ENCODE data around the gene TOPAZ1.

TOPAZ1 gene

DNA sequence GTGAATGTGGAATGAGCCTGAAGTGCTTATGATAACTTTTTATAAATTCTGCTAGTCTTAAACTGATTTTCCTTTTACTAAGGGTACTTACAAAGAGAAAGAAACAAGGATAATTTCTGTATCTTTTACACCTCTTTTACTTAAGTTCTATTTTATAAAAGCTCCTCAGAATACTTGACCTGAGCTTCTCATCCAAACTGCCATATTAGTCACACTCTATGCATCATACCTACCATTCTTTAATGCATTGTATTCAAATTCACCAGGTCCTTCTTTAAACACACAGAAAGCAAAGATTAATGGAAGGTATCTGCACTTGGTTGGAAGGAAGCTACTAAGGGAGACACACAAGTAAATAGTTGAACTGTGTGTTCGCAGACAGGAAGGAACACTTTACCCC, 1.6 kb upstream of the TOPAZ1 start:
- in situ Hi-C loops (cut with HindIII; ENCODE audit: low sequenced_read_pairs): no loop called here

DNA sequence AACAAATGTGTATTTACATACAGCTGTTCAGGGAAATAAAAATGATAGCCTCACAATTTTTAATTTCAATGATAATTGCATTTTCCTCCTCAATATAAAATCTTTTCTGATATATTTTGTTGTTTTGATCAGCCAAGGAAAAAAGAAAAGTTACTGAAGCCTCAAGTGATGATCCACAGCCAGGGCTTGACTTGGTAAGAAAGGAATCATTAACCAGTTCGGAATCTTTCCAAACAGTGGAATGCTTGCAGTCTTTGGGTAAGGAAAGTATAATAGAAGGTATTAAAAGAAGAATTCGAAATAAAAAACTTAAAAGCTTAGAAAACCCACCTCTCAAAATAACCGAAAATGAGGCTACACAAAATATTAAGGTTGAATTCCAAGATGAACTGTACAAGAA, 1.0 kb downstream of the TOPAZ1 start:
- in situ Hi-C loops (cut with HindIII; ENCODE audit: low sequenced_read_pairs): no loop called here

DNA sequence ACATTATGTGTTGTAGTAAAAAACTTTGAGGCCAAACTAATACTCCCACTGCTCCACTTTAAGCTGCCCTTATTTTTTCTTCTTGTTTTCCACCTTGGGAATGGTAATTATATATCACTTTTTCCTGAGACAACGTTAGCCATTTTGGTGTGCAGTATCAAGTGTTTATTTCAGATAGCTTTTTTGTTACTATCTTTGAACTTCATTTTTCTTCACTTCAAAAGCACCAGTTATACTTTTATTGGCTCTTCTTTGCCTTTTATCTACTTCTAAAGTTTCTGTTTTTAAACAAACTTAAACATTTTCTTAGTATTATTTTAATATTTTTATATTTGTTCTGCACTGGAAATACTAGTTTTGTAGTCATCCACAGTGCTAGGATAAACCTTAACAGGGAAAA, 6.5 kb downstream of the TOPAZ1 start:
- in situ Hi-C loops (cut with HindIII; ENCODE audit: low sequenced_read_pairs): no loop called here

DNA sequence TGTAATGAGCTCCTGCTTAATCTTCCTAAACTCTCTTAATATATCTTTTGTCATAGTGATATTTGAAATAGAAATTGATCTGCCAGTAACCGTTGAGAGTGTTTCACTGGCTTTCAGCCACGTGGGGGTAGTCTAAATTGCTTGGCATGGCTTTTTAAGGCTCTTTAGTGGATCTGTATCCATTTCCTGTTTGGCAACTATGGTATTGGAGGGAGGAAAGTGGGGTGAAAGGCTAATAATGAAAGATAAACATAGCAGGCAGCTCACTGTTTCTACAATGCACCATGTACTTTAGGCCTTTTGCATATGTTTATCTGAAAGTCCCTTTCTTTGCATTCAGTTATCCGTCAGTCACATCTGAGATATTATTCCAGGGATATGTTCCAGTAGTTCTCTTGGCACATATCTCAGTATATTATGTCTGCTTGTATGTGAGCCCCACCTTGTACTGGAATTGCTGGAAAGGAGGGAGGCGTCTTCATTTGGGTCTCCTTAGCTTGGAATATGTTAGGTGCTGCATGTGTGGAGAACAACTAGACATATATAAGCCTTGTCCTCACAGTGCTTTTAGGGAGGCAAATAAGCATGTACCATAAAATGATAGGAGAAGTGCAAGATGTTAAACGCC, 10.8 kb downstream of the TOPAZ1 start:
- in situ Hi-C loops (cut with HindIII; ENCODE audit: low sequenced_read_pairs): no loop called here

DNA sequence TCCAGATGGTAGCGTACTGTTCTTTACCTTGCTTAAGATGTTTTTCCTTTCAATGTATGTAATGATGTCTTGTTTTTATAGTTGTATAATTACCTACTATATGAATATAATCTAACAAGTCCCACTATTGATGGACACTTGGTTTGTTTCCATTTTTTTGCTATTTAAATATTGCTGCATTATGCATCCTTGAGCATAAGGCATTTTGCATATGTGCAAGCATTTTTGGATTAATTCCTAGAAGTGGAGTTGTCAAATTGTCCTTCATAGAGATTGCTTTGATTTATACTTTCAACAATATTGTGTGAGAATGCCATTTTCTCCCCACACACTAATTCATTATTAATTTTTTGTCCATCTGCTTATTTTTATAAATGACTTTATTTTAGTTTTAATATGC, 17.7 kb downstream of the TOPAZ1 start:
- in situ Hi-C loops (cut with HindIII; ENCODE audit: low sequenced_read_pairs): no loop called here

DNA sequence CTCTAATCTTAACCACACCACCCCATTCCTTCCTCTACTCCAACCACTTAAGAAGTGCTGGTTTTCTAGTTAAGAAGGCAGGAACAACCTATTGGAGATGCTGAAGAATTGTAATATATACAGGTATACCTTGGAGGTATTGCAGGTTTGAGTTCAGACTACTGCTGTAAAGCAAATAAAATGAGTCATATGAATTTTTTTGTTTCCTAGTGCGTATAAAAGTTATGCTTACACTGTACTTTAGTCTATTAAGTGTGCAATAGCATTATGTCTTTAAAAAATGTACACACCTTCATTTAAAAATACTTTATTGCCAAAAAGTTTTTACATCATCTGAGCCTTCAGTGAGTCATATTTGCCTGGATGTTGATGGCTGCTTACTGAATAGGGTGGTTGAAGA, 22.5 kb downstream of the TOPAZ1 start:
- in situ Hi-C loops (cut with HindIII; ENCODE audit: low sequenced_read_pairs): no loop called here

DNA sequence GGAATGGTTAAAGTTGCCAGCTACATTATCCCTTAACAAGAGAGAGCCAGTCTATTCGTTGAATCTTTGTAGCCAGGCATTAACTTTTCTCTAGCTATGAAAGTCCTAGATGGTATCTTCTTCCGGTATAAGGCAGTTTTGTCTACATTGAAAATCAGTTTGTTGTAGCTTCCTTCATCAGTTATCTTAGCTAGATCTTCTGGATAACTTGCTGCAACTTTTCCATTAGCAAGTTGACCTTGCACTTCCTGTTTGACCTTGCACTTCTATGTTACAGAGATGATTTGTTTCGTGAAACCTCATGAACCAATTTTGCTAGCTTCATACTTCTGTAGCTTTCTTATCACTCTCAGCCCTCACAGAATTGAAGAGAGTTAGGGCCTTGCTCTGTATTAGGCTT, 24.1 kb downstream of the TOPAZ1 start:
- in situ Hi-C loops (cut with HindIII; ENCODE audit: low sequenced_read_pairs): no loop called here

DNA sequence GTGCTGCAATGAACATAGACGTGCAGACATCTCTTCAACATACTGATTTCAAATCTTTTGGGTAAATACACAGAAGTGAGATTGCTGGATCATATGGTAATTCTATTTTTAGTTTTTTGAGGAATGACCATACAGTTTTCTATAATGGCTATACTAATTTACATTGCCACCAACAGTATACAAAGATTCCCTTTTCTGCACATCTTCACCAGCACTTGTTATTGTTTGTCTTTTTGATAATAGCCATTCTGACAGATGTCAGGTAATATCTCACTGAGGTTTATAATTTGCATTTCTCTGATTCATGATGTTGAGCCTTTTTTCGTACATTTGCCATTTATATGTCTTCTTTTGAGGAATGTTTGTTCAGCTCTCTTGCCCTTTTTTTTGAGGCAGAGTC, 30.5 kb downstream of the TOPAZ1 start:
- in situ Hi-C loops (cut with HindIII; ENCODE audit: low sequenced_read_pairs): no loop called here

DNA sequence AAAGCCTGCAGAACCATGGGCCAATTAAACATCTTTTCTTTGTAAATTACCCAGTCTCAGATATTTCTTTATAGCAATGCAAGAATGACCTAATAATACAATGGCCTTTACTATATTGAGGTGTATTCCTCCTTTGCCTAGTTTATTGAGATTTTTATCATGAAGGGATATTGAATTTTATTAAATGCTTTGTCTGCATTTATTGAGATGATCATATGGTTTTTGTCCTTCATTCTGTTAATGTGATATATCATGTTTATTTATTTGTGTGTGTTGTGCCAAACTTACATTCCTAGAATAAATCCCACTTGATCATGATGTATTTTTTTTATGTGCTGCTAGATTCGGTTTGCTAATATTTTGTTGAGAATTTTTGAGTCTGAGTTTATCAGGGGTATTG, 36.2 kb downstream of the TOPAZ1 start:
- in situ Hi-C loops (cut with HindIII; ENCODE audit: low sequenced_read_pairs): no loop called here

DNA sequence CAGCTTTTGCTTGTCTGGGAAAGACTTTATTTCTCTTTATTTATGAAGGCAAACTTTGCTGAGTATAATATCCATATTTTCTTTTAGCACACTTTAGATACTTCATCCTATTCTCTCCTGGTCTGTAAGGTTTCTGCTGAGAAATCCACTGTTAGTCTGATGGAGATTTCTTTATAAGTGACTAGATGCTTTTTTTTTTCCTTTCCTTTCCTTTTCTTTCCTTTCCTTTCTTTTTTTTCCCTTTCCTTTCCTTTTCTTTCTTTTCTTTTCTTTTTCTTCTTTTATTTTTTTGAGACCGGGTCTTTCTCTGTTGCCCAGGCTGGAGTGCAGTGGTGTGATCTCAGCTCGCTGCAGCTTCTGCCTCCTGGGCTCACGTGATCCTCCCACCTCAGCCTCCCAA, 38.4 kb downstream of the TOPAZ1 start:
- in situ Hi-C loops (cut with HindIII; ENCODE audit: low sequenced_read_pairs): no loop called here

DNA sequence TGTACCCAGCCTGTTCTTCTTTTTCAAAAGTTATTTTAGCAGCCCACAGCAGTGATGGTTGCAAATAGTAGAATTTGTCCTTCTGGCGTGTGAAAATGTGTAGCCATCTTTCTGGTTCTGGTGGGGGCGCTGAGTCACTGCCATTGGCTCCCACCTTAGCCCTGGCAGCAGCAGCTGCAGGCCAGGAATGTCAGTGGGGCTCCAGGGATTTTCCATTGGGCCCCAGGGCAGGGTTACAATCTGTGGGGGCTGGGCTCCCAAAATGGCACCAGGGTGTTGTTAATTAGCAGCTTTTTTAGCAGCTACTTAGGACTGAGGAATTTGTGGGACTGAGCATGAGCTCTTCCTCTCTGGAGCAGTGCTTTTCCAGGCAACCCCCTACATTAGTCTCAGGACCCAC, 38.9 kb downstream of the TOPAZ1 start:
- in situ Hi-C loops (cut with HindIII; ENCODE audit: low sequenced_read_pairs): no loop called here

DNA sequence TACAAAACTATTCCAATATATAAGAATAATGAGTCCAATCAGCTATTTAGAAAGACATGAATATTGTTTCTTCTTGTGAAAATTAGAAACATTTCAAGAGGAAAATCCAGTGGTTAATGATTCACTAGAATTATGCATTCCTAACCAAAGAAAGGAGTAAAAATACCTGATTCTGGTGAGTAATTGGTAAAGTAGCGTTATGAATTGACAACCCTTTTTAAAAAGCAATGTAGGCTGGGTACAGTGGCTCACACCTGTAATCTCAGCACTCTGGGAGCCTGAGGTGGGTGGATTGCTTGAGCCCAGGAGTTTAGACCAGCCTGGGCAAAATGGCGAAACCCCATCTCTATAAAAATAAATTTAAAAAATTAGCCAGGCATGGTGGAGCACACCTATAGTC, 43.3 kb downstream of the TOPAZ1 start:
- in situ Hi-C loops (cut with HindIII; ENCODE audit: low sequenced_read_pairs): no loop called here

DNA sequence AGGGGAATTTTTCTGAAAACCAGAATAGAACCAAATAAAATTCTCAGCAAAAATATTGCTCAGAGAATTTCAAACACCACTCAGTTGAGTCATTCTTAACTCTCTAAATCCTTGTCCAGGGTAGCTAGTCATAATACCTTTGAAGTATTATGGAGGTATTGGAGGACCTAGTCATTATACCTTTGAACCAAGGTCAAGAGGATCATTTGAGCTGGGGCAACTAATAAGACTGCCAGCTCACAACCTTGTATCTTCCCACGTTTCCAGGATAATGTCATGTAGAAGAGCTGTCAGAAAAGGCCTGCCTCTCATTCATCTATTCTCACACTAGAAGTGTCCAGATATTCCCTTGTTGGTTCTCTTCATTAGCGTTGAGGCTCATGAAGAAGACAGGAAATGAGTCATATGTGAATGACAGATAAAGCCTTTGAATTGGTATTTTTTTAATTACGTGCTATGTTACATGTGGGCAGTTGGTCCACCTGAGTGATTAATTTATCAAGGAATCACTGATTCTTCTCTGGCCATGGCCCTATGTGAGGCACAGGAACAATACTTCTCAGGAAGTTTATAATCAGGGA, 48.3 kb downstream of the TOPAZ1 start:
- in situ Hi-C loops (cut with HindIII; ENCODE audit: low sequenced_read_pairs): no loop called here

DNA sequence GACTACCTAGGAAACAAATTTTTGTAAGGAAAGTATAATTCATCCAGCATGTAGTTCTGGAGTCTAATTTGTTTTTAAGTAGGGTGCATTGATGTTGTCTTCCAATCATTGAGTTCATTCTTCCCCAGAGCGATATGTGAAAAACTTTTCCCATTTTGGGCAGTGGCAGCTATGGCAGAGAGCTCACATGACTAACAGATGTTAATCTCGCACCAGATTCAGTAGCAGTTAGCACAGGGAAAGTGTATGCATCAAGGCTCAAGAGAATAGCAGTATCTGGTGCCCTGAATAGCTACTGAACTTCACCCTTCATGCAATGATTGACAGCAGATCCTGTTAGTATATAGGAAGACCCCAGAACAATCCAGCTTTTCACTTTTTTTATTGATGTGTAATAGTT, 50.6 kb downstream of the TOPAZ1 start:
- in situ Hi-C loops (cut with HindIII; ENCODE audit: low sequenced_read_pairs): no loop called here

DNA sequence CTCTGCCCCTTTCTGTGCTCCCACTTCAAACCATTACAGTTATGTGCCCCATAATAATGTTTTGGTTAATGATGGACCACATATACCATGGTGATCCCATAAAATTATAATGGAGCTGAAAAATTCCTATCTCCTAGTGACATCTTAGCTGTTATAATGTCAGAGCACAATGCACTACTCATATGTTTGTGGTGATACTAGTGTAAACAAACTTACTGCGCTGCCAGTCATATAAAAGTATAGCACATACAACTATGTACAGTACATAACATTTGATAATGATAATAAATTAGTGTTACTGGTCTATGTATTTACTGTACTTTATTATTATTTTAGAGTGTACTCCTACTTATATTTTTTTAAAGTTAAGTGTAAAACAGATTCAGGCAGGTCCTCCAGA, 51.3 kb downstream of the TOPAZ1 start:
- in situ Hi-C loops (cut with HindIII; ENCODE audit: low sequenced_read_pairs): no loop called here

DNA sequence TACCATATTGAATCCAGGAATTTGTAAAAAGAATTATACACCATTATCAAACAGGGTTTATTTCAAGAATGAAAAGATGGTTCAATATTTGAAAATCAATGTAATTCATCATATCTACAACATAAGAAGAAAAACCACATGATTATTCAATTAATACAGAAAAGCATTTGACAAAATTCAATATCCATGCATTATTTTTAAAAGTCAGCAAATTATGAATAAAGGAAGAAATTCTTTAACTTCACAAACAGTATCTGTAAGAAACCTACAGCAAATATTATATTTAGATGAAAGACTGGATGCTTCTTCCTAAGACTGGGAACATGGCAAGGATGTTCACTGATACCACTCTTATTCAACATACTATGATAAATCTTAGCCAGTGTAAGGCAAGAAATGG, 55.6 kb downstream of the TOPAZ1 start:
- in situ Hi-C loops (cut with HindIII; ENCODE audit: low sequenced_read_pairs): no loop called here

DNA sequence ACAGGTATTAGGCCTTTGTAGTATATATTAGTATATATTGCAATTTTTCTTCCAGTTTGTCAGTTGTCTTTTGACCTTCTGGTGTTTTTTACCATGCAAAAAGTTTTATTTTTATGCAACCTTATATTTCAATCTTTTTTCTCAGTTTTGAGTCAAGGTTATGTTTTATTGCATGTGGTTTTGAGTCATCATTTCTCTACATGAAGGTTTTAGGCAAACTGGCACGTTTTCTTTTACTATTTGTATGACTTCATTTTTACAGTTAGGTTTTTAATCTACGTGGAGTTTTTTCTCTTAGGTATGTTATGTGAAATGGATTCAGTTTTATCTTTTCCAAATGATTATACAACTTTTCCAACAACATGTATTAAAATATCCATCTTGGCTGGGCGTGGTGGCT, 60.1 kb downstream of the TOPAZ1 start:
- in situ Hi-C loops (cut with HindIII; ENCODE audit: low sequenced_read_pairs): no loop called here

DNA sequence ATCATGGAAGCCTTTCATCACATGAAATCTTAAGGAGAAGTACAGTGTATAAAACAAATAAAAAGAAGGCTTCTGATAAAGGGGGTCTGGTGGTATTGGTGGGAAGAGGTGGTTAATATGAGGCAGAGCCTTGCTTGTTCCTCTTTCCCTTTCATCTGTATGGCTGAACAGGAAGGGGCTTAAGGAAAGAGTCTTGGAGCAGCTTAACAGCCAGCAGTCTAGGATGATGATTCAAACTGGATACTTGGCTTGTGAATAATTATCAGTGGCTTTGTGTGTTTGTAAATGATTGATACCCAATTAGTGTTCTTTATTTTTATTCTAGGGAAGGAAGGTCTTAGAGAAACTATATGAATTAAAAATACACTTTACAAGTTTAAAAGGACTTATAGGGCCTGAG, 67.8 kb downstream of the TOPAZ1 start:
- in situ Hi-C loops (cut with HindIII; ENCODE audit: low sequenced_read_pairs): no loop called here

DNA sequence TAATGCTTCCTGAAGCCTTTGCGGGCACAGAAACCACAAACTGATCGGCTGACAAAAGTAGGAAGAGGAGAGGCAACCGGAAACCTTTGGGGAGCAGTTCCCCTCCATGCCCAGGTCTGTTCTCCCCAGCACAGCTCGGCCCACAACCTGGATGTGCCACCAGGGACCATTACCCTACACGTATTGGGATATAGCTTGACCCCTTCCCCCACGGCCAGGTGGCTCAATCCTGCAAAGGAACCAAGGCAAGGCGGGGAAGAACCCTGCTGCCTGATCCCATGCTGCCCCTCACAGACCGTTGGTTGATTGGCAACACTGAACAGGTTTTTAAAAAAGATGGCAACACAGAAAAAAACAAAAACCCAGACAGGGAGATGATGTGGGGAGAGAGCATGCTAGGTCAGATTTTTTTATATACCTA, 77.2 kb downstream of the TOPAZ1 start:
- in situ Hi-C loops (cut with HindIII; ENCODE audit: low sequenced_read_pairs): no loop called here

DNA sequence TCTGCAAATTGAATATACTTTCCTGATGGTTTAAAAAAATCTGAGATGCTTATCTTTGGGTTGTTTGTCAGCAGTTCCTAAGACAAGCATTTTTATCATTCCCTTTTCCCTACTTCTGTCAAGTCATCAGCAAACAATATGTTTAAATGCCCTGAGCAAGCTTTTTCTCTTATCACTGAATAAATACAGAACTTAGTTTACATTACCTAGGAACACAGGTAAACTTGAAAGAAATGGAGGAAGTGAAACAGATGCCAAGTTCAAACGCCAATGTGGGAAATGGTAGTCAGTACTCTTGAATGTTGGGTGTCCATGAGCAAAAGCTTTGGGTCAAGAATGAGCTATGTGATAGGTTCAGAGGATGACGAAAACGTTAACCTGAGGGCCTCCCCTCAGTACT, 79.6 kb downstream of the TOPAZ1 start:
- in situ Hi-C loops (cut with HindIII; ENCODE audit: low sequenced_read_pairs): no loop called here

DNA sequence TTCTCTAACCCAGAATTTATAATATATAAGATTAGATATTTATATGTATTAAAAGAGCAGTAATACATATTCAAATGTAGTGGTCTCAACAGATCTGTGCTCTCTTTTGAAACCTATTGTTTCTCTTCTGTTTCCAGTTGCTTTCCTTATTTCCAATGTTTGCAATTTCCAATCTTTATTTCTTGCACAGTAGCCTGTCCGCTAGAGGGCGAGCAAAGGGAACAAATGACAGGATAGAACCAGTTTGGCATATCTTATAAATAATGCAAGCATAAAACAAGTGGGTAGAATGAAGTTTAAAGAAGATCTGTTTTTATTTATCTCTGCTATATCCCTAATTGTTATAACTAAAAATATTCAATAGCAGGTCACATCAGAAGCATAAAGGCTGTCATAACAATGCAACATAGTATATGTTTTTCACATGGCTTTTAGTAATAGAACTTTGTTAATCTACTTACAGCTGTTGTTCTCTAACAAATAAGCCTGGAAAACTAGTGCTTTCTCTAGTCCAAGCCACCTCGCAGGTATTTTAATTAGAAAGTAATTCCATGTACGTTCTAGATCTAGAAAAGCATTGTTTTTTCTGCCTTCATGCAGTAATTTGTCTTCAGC, 81.8 kb downstream of the TOPAZ1 start:
- in situ Hi-C loops (cut with HindIII; ENCODE audit: low sequenced_read_pairs): no loop called here

DNA sequence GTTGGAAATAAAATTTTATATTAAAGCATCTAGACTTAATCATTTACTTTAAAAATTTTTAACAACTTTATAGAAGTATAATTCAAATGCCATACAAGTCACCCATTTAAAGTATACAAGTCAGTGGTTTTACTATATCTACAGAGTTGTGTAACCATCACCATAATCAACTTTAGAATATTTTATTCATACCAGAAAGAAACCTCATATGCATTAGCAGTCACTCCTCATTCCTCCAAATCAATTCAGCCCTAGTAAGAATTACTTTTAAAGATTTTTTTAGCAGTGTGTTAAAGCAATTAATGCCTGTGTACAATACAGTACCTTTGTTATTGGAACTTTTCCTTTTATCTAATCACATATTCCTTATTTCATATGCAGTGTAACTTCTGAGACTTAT, 82.9 kb downstream of the TOPAZ1 start:
- in situ Hi-C loops (cut with HindIII; ENCODE audit: low sequenced_read_pairs): no loop called here

DNA sequence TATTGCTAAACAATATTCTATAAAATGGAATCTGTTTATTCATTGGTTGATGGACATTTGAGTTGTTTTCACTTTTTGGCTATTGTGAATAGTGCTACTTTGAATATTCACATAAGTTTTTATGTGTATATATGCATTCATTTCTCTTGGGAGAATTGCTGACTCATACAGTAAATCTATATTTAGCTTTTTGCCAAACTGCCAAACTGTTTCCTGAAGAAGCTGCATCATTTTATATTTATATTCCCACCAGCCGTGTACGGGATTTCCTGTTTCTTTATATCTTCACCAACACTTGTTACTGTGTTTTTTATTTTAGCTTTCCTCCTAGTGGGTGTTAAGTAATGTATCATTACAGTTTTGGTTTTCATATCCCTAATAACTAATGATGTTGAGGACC, 84.3 kb downstream of the TOPAZ1 start:
- in situ Hi-C loops (cut with HindIII; ENCODE audit: low sequenced_read_pairs): no loop called here
